22Rv1 (cell line): ENCODE results near the gene AP1M2.
A peak's percentile ranks its signal among the peaks of the same experiment; 100 is the strongest.
"Not testable (repeated sequence)": the region's sequence is repeated elsewhere in the genome, so short reads cannot be mapped to it uniquely, and the experiment has no call there.

Experiments
- H3K27ac ChIP-seq: fragments of 450-650 bp; 2 replicates; pipeline ENCODE4 v1.5.1; 2017
- ZFX ChIP-seq: fragments of 450-650 bp; IDR thresholded peaks from 2 replicates; pipeline ENCODE4 v1.6.1; 2017; ENCODE audit warnings: antibody characterized with exemption, borderline replicate concordance
- TF ChIP-seq, protein P1 (sequence below): fragments of 450-650 bp; IDR thresholded peaks from 2 replicates; pipeline ENCODE4 v1.5.1; 2017; ENCODE audit warnings: mild to moderate bottlenecking

The AP1M2 gene

DNA sequence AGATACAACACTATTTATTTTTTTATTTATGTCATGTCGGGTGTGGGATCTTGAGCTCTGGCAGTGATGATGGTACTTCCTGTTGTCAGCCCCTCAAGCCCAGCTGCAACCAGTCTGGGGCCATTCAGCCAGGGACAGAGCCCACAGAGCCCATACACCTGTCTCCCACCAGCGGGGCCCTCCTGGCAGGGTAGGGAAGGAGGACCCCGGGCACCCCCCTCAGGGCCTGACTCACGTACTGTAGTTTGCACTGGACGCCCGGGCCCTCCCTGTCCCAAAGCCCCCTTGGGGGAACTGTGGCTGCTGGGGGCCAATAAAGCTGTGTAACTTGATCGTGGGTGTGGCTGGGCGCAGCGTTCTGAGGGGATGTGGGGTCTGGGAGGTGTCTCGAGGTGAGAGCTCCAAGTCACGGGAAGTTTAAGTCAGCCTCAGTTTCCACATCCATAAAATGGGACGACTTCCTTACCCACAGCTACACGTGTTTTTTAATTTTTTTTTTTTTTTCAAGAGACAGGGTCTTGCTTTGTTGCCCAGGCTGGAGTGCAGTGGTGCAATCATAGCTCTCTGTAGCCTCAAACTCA, 33.9 kb downstream of the AP1M2 start:
- TF ChIP-seq ZFX, result no peak
- TF ChIP-seq, protein P1, sequence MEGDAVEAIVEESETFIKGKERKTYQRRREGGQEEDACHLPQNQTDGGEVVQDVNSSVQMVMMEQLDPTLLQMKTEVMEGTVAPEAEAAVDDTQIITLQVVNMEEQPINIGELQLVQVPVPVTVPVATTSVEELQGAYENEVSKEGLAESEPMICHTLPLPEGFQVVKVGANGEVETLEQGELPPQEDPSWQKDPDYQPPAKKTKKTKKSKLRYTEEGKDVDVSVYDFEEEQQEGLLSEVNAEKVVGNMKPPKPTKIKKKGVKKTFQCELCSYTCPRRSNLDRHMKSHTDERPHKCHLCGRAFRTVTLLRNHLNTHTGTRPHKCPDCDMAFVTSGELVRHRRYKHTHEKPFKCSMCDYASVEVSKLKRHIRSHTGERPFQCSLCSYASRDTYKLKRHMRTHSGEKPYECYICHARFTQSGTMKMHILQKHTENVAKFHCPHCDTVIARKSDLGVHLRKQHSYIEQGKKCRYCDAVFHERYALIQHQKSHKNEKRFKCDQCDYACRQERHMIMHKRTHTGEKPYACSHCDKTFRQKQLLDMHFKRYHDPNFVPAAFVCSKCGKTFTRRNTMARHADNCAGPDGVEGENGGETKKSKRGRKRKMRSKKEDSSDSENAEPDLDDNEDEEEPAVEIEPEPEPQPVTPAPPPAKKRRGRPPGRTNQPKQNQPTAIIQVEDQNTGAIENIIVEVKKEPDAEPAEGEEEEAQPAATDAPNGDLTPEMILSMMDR, result no peak
- peak overlapping the region; percentile 30 for H3K27ac ChIP-seq

- H3K27ac ChIP-seq, result peak overlapping the region; percentile 30; the same call in 1 of the 2 replicates
- TF ChIP-seq, protein P1, result no peak
- no peak for TF ChIP-seq ZFX
Measured at GRCh38 chr19:10552510-10553053, 34.5 kb downstream of the AP1M2 start.

- TF ChIP-seq ZFX, result no peak
- TF ChIP-seq, protein P1, result peak; percentile 34
- H3K27ac ChIP-seq, result peak overlapping the region; percentile 30; the same call in 1 of the 2 replicates
Measured at GRCh38 chr19:10551698-10552301, 35.3 kb downstream of the AP1M2 start.

GRCh38 chr19:10551006-10551405, 36.1 kb downstream of the AP1M2 start:
- H3K27ac ChIP-seq, result not testable (repeated sequence)

GRCh38 chr19:10550336-10550735, 36.8 kb downstream of the AP1M2 start:
- TF ChIP-seq, protein P1, result no peak
- TF ChIP-seq ZFX, result no peak
- H3K27ac ChIP-seq, result no peak overlapping the region

DNA sequence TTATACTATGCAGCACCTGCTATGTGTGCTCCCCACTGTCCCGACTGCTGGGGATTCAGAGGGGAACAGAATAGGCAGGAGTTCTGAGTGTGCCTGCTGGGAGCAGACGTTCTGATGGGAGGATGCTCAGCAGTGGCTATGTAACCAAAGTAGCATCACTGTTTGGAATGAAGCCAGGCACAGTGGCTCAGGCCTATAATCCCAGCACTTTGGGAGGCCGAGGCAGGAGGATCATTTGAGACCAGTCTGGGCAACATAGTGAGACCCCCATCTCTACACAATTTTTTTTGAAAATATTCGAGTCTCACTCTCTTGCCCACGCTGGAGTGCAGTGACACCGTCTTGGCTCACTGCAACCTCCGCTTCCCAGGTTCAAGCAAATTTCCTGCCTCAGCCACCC, 37.4 kb downstream of the AP1M2 start:
- TF ChIP-seq, protein P1, result no peak
- no peak for TF ChIP-seq ZFX
- no peak overlapping the region for H3K27ac ChIP-seq

DNA sequence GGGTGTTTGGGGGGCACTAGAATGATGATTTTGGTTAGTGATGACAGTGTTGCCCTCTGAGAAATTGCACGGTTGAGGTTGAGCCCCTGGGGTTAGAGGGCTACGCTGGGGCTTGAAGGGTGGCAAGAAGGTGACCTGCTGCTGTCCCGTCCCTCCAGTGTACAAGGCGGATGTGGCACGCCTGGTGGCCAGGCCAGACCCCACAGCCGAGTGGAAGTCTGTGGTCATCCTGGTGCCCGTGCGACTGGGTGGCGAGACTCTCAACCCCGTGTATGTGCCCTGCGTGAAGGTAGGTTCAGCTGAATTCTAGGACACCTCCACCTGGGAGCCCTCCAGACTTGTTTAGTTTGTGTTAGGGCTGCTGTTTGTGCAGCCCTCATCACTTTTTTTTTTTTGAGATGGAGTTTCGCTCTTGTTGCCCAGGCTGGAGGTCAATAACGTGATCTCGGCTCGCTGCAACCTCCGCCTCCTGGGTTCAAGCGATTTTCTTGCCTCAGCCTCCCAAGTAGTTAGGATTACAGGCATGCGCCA, 38.3 kb downstream of the AP1M2 start:
- H3K27ac ChIP-seq, result no peak overlapping the region
- no peak for TF ChIP-seq ZFX
- TF ChIP-seq, protein P1, result no peak
